Lower lobe of right lung (tissue), 2 donors: Measurements from ENCODE around the gene EGFL8. TPM values are rescaled to one million over a fixed set of nuclear protein-coding genes. Genes with fewer than 3 reads are reported as not detected.
A peak's percentile ranks its signal among the peaks of the same experiment; 100 is the strongest.
"Not testable (repeated sequence)": the region's sequence is repeated elsewhere in the genome, so short reads cannot be mapped to it uniquely, and the experiment has no call there.

Source experiments
- ATAC-seq, 2 donors: fragments of 200-7000 bp; cut with Tn5 transposase; one replicate each; pipeline ENCODE4 v1.9.1; 2020 to 2022; ENCODE audit warnings: mild to moderate bottlenecking in 2 of 2, moderate library complexity in 2 of 2
- DNase-seq: peaks from one replicate; pipeline ENCODE4 v3.0.0-alpha.2; 2020
- H3K27ac ChIP-seq: fragments of 200-600 bp; one replicate; pipeline ENCODE4 v1.8.0; 2022
- H3K27me3 ChIP-seq: fragments of 200-600 bp; one replicate; pipeline ENCODE4 v1.8.0; 2022; ENCODE audit warnings: low read depth
- H3K36me3 ChIP-seq: fragments of 200-600 bp; one replicate; pipeline ENCODE4 v1.8.0; 2022; ENCODE audit warnings: mild to moderate bottlenecking
- H3K4me1 ChIP-seq: fragments of 200-600 bp; one replicate; pipeline ENCODE4 v1.8.0; 2022
- H3K4me3 ChIP-seq: fragments of 200-600 bp; one replicate; pipeline ENCODE4 v1.8.0; 2022; ENCODE audit warnings: mild to moderate bottlenecking
- H3K9me3 ChIP-seq: fragments of 200-600 bp; one replicate; pipeline ENCODE4 v1.8.0; 2022
- CTCF ChIP-seq: fragments of 200-600 bp; IDR thresholded peaks from one replicate; pipeline ENCODE4 v1.8.0; 2022; ENCODE audit warnings: antibody characterized with exemption, mild to moderate bottlenecking
- intact Hi-C: fragments of 100-400 bp; cut with DNase I; formaldehyde crosslinking; loops from one replicate; pipeline ENCODE4 v1.11.0; 2022
- total RNA-seq: library from RNA; stranded (reverse); fragmentation: NEBNext Ultra II Directional; extraction: Animal tissue kit (Norgen Biotek cat#: 25700); gene quantifications from one replicate; pipeline ENCODE4 v1.2.1, GENCODE V29; 2021
- donor health status: DM: no; HTN: yes; CAD: no; lungs with severe emphysema.

EGFL8 gene
- total RNA-seq, 1 donor from 2014 or later: 13.4 TPM

DNA sequence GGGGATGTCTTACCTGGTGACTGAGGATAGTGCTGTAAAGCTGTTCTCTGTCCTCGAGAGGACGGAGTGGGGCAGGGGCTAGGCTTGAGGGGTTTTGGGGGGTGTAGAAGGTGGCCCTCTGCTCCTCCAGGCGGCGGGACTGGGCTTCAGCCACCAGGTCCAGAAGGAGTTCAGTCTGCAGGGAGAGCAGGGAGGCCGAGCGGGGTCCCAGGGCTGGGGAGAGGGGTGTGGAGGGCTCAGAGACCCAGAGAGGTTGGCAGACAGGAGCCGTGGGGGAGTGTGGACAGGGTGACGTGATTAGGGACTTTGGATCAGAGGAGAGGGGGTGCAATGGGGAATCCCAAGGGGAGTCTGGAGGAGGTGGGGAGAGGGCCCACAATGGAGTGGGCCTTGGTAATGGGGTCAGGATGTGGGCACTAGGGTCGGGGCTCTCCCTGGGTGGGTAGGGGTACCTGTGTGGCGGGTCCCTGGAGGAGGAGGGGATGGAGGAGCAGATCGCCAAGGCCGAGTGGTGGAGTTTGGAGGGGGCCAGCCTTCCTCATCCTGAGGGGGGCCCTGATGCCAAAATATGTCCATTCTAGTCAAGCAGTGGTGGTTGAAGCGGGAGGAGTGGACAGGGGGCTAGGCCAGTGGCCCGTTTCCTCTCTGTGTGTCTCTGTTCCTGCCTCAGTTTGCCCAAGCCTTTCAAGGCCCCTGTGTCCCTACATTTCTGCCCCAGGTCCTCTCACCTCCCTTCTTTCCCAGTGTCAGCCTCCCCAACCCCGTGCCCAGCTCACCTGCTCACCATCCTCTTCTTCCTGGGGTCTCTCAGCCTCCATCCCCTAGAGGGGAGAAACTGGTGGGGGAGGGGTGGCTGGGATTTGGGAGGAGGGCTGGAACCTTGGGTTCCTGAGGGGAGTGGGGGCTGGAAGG is 27.6 kb downstream of the EGFL8 start:
- ATAC-seq (no peak), DNase-seq (no peak)
- Histone ChIP-seq H3K9me3 (no peaks in the 10 kb centered on the region), H3K4me3 (peak overlapping the region; percentile 76), H3K4me1 (peaks cover 73% of the 10 kb centered on the region), H3K36me3 (peaks cover 16% of the 10 kb centered on the region), H3K27me3 (no peaks in the 10 kb centered on the region), H3K27ac (peak overlapping the region; percentile 91)
- no peak for TF ChIP-seq CTCF
- intact Hi-C loops: no loop called here

GRCh38 chr6:32192608-32193039 is 28.2 kb downstream of the EGFL8 start, which contains the start of gene GPSM3:
GPSM3 (minus strand) TSS chr6:32192643; CDS start chr6:32192513, 130 bp downstream.
- no peaks in the 10 kb centered on the region for H3K27me3 ChIP-seq
- H3K4me1 ChIP-seq: peaks cover 73% of the 10 kb centered on the region
- DNase-seq (peak; percentile 82), ATAC-seq (no peak)
- H3K4me3 ChIP-seq: peak within 1 kb of the TSS; percentile 76
- peak within 1 kb of the TSS; percentile 91 for H3K27ac ChIP-seq
- intact Hi-C loops: no loop called here
- H3K9me3 ChIP-seq: no peaks in the 10 kb centered on the region
- no peak for TF ChIP-seq CTCF
- peaks cover 9% of the 10 kb centered on the region for H3K36me3 ChIP-seq

GRCh38 chr6:32193096-32193495 is 28.7 kb downstream of the EGFL8 start:
- Histone ChIP-seq H3K4me1 (peaks cover 69% of the 10 kb centered on the region), H3K4me3 (peak overlapping the region; percentile 76), H3K27ac (peak overlapping the region; percentile 91)
- H3K36me3 ChIP-seq, ATAC-seq, DNase-seq, H3K9me3 ChIP-seq, H3K27me3 ChIP-seq, intact Hi-C loops: not testable (repeated sequence)

- Histone ChIP-seq H3K36me3 (no peaks in the 10 kb centered on the region), H3K27ac (peak overlapping the region; percentile 91), H3K4me3 (peak overlapping the region; percentile 49), H3K4me1 (peaks cover 56% of the 10 kb centered on the region), H3K27me3 (no peaks in the 10 kb centered on the region), H3K9me3 (no peaks in the 10 kb centered on the region)
- TF ChIP-seq CTCF: no peak
- DNase-seq: no peak
- intact Hi-C loops: no loop called here
- ATAC-seq: no peak
Measured at GRCh38 chr6:32194388-32194787, 30.0 kb downstream of the EGFL8 start.

DNA sequence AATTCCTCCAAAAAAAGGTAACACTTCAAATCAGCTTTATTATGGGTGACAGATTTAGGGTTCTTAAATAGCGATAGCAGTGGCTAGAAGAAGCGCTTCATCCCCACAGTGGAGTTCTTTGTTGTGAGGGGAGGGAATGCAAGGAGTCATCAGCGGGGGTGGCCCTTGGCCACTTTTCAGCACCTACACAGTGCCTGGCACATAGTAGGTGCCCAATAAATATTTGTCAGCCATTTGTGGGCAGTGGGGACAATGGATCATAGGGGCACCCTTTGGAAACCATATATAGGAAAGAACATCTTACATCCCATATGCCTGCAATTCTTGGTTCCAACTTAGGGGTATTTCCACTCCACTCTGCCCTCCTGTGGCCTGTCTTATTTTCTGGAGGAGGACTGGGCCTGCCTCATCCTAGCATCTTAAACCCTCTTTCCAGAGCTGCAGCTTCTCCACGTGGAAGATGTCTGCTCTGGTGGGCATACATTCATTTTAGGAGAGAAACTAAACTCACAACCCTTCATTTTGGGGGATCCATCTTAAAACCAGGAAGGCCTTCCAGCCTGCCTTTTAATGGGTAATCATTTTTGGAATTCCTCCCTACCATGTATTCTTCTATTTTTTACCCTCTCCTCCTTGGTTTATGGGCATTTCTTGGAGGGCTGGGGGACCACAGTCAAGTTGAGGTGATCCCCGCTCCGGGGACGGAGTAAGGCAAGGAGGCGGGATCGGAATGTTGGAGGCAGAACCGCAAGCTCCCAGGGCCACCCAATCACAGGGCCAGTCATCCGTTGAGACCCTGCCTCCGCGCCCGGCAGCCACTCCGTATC is 30.6 kb downstream of the EGFL8 start:
- Histone ChIP-seq H3K27ac (peak overlapping the region; percentile 91), H3K27me3 (no peaks in the 10 kb centered on the region), H3K36me3 (no peaks in the 10 kb centered on the region), H3K4me3 (peak overlapping the region; percentile 49), H3K9me3 (no peaks in the 10 kb centered on the region), H3K4me1 (peaks cover 56% of the 10 kb centered on the region)
- DNase-seq: no peak
- ATAC-seq: no peak
- intact Hi-C loops: no loop called here
- TF ChIP-seq CTCF: no peak
